ENCODE data around the gene PTAFR.

PTAFR gene

GRCh38 chr1:28160782-28161266 lies 15.7 kb downstream of the PTAFR start:
- CTCF ChIA-PET, result interaction anchor here (0.8 to 2.9 kb wide), 7 partner anchors 10 to 88 kb away, joined by 3 to 9 read pairs (median 3); no protein-coding TSS in a partner anchor
- TF ChIP-seq, protein P1, sequence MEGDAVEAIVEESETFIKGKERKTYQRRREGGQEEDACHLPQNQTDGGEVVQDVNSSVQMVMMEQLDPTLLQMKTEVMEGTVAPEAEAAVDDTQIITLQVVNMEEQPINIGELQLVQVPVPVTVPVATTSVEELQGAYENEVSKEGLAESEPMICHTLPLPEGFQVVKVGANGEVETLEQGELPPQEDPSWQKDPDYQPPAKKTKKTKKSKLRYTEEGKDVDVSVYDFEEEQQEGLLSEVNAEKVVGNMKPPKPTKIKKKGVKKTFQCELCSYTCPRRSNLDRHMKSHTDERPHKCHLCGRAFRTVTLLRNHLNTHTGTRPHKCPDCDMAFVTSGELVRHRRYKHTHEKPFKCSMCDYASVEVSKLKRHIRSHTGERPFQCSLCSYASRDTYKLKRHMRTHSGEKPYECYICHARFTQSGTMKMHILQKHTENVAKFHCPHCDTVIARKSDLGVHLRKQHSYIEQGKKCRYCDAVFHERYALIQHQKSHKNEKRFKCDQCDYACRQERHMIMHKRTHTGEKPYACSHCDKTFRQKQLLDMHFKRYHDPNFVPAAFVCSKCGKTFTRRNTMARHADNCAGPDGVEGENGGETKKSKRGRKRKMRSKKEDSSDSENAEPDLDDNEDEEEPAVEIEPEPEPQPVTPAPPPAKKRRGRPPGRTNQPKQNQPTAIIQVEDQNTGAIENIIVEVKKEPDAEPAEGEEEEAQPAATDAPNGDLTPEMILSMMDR (IDR thresholded peaks at IDR 0.05; ENCODE audit: control extremely low read depth, extremely low read depth, low read depth, missing control alignments), result no peak
- POLR2A ChIA-PET, result interaction anchor here (0.6 kb wide), 1 partner anchor 18 kb away, joined by 4 read pairs; no protein-coding TSS in a partner anchor
- no peak for DNase-seq (ENCODE audit: extremely low spot score)

DNA sequence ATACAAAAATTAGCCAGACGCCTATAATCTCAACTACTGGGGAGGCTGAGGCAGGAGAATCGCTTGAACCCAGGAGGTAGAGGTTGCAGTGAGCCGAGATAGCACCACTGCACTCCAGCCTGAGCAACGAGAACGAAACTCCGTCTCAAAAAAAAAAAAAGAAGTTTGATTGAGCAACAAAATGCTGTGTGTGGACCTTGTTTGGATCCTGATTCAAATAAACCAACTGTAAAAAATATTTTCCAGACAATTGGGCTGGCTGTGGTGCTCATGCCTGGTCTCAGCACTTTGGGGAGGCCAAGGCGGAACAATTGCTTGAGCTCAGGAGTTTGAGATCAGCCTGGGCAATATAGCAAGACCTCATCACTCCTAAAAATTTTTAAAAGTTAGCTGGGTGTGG lies 16.8 kb downstream of the PTAFR start:
- DNase-seq (ENCODE audit: extremely low spot score), result no peak
- TF ChIP-seq, protein P1 (IDR thresholded peaks at IDR 0.05; ENCODE audit: control extremely low read depth, extremely low read depth, low read depth, missing control alignments), result no peak
- ChIA-PET CTCF (interaction anchor here (2.4 to 2.9 kb wide), 2 partner anchors 11 to 49 kb away, joined by 6 to 9 read pairs; no protein-coding TSS in a partner anchor), POLR2A (no interaction called here)

DNA sequence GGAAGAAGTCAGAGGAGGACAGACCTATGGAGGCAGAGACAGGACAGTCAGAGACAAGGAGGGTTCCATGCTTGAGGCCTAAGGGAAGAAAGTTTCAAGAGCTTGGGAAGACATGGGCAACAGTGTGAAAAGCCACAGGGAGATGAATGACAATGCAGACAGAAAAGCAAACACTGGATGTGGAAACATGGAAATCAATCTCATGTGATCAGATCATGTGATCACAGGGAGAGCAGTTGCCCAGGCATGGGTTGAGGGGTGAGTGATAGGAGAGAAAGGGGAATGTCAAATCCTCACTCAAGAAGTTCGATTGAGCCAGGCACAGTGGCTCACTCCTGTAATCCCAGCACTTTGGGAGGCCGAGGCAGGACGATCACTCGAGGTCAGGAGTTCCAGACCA lies 17.2 kb downstream of the PTAFR start:
- TF ChIP-seq, protein P1 (IDR thresholded peaks at IDR 0.05; ENCODE audit: control extremely low read depth, extremely low read depth, low read depth, missing control alignments), result no peak
- no peak for DNase-seq (ENCODE audit: extremely low spot score)
- CTCF ChIA-PET, result interaction anchor here (2.4 kb wide), 1 partner anchor 12 kb away, joined by 6 read pairs; no protein-coding TSS in a partner anchor
- POLR2A ChIA-PET, result no interaction called here

- ChIA-PET POLR2A (no interaction called here), CTCF (no interaction called here)
- TF ChIP-seq, protein P1 (IDR thresholded peaks at IDR 0.05; ENCODE audit: control extremely low read depth, extremely low read depth, low read depth, missing control alignments), result no peak
- no peak for DNase-seq (ENCODE audit: extremely low spot score)
These were observed 18.6 kb downstream of the PTAFR start for GRCh38 chr1:28157894-28158293.

DNA sequence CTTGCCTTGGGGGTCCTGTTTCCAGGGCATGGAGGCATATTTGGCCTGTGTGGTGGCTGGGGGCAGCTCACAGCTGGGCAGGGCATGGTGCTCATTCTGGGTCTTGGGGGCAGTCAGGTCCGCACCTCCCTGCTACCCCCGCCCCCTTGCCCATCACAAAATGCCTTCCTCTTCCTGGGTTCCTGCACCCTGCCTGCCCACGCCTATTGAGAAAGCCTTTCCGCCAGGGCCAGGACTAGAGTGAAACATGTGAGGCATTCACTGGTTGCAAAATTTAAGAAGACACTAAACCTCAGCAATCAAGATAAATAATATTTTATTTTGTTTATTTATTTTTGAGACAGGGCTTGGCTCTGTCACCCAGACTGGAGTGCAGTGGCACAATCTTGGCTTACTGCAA lies 19.7 kb downstream of the PTAFR start:
- CTCF ChIA-PET, result interaction anchor here (0.8 to 1.1 kb wide), 2 partner anchors 24 to 66 kb away, joined by 3 read pairs; no protein-coding TSS in a partner anchor

DNA sequence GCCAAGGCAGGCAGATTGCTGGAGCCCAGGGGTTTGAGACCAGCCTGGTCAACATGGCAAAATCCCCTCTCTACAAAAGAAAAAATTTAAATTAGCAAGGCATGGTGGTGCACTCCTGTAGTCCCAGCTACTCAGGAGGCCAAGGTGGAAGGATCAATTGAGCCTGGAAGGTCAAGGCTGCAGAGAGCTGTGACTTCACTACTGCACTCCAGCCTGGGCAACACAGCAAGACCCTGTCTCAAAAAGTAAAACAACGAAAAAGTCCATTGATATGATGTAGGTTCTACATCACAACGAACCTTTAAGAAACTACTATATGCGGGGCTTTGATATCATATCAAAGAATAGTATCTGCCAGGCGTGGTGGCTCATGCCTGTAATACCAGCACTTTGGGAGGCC lies 20.9 kb downstream of the PTAFR start:
- no peak for DNase-seq (ENCODE audit: extremely low spot score)
- POLR2A ChIA-PET, result no interaction called here
- TF ChIP-seq, protein P1 (IDR thresholded peaks at IDR 0.05; ENCODE audit: control extremely low read depth, extremely low read depth, low read depth, missing control alignments), result no peak
- CTCF ChIA-PET, result interaction anchor here (0.8 to 2.4 kb wide), 4 partner anchors 8 to 64 kb away, joined by 3 to 13 read pairs (median 4); no protein-coding TSS in a partner anchor

More for the DNA sequence above, 19.7 kb downstream of the PTAFR start:
- no peak for DNase-seq (ENCODE audit: extremely low spot score)
- POLR2A ChIA-PET, result no interaction called here
- TF ChIP-seq, protein P1 (IDR thresholded peaks at IDR 0.05; ENCODE audit: control extremely low read depth, extremely low read depth, low read depth, missing control alignments), result no peak
